Smooth muscle cell (in vitro differentiated cells): ENCODE results near the gene GAPDHS. TPM values are rescaled to one million over a fixed set of nuclear protein-coding genes. Genes with fewer than 3 reads are reported as not detected.
A peak's percentile ranks its signal among the peaks of the same experiment; 100 is the strongest.

ENCODE experiments used
- DNase-seq: peaks from one replicate; lab custom pipeline; 2025; ENCODE audit not compliant: unreplicated experiment; lab: John Stamatoyannopoulos, UW
- H2AFZ ChIP-seq: fragments of 200-600 bp; sonication (generic); 2 replicates; pipeline ENCODE4 v1.6.0; 2016; ENCODE audit warnings: antibody characterized with exemption, low read depth, mild to moderate bottlenecking
- H3F3A ChIP-seq: fragments of 200-600 bp; sonication (generic); 2 replicates; pipeline ENCODE4 v1.6.0; 2017; ENCODE audit warnings: antibody characterized with exemption, low read depth
- H3K27ac ChIP-seq: fragments of 200-600 bp; sonication (generic); 2 replicates; pipeline ENCODE4 v1.5.1; 2016; ENCODE audit warnings: low read depth, mild to moderate bottlenecking
- H3K27me3 ChIP-seq: fragments of 200-600 bp; sonication (generic); 2 replicates; pipeline ENCODE4 v1.6.1; 2016; ENCODE audit warnings: low read depth, mild to moderate bottlenecking
- H3K36me3 ChIP-seq: fragments of 200-600 bp; sonication (generic); 2 replicates; pipeline ENCODE4 v1.5.1; 2016; ENCODE audit warnings: low read depth
- H3K4me1 ChIP-seq: fragments of 200-600 bp; sonication (generic); 2 replicates; pipeline ENCODE4 v1.5.1; 2016; ENCODE audit warnings: low read depth
- H3K4me2 ChIP-seq: fragments of 200-600 bp; sonication (generic); 2 replicates; pipeline ENCODE4 v1.6.0; 2016; ENCODE audit warnings: mild to moderate bottlenecking
- H3K4me3 ChIP-seq: fragments of 200-600 bp; sonication (generic); 2 replicates; pipeline ENCODE4 v1.5.1; 2016; ENCODE audit warnings: mild to moderate bottlenecking
- H3K79me2 ChIP-seq: fragments of 200-600 bp; sonication (generic); 2 replicates; pipeline ENCODE4 v1.6.0; 2016; ENCODE audit warnings: low read depth, mild to moderate bottlenecking
- H3K9ac ChIP-seq: fragments of 200-600 bp; sonication (generic); 2 replicates; pipeline ENCODE4 v1.6.0; 2016; ENCODE audit warnings: low read depth
- H3K9me3 ChIP-seq: fragments of 200-600 bp; sonication (generic); replicated peaks from 2 replicates; pipeline ENCODE4 v1.5.1; 2016; ENCODE audit warnings: low read depth
- H4K20me1 ChIP-seq: fragments of 200-600 bp; sonication (generic); 2 replicates; pipeline ENCODE4 v1.6.0; 2016; ENCODE audit warnings: low read depth
- CTCF ChIP-seq: fragments of 200-600 bp; sonication (generic); IDR thresholded peaks from 2 replicates; pipeline ENCODE4 v1.5.1; 2017; ENCODE audit warnings: borderline replicate concordance, mild to moderate bottlenecking, antibody characterized with exemption; ENCODE audit not compliant: insufficient read depth, poor library complexity, severe bottlenecking
- WGBS: methylation state at CpG from one replicate; pipeline ENCODE4 v1.1.7; 2016; ENCODE audit warnings: low lambda C conversion rate; 5-methylcytosine and 5-hydroxymethylcytosine counted together
- polyA plus RNA-seq: library from polyadenylated mRNA; unstranded; fragments of >200 nt; fragmentation: Nextera tagmentation; extraction: Ambion mirVana; gene quantifications from 2 replicates; pipeline ENCODE4 v1.2.1, GENCODE V29; 2016
- total RNA-seq: library from RNA; depleted of rRNA; stranded (reverse); fragments of >200 nt; gene quantifications from 2 replicates; pipeline ENCODE4 v1.2.3, GENCODE V29; 2014

GAPDHS gene
- total and polyA plus RNA-seq, 2 experiments from 2014 or later, result 0.16 TPM; not detected in 1

GRCh38 chr19:35509018-35509652 lies 24.1 kb upstream of the GAPDHS start:
- Histone ChIP-seq H3K4me1 (peaks cover 7% of the 10 kb centered on the region), H3K4me2 (peak overlapping the region; percentile 85), H3K27me3 (peaks cover 8% of the 10 kb centered on the region), H3K36me3 (no peaks in the 10 kb centered on the region), H3K9ac (no peak overlapping the region), H4K20me1 (no peaks in the 10 kb centered on the region), H2AFZ (peak overlapping the region; percentile 94), H3K79me2 (no peaks in the 10 kb centered on the region), H3F3A (no peaks in the 10 kb centered on the region), H3K9me3 (no peaks in the 10 kb centered on the region), H3K4me3 (peak overlapping the region; percentile 60), H3K27ac (no peak overlapping the region)
- 15% methylated on average over 12 of the region's 12 CpGs for WGBS
- no peak for DNase-seq
- no peak for TF ChIP-seq CTCF

GRCh38 chr19:35509861-35510625 lies 23.2 kb upstream of the GAPDHS start:
- H4K20me1 ChIP-seq, result no peaks in the 10 kb centered on the region
- no peaks in the 10 kb centered on the region for H3K79me2 ChIP-seq
- peak overlapping the region; percentile 85 for H3K4me2 ChIP-seq
- no peaks in the 10 kb centered on the region for H3K36me3 ChIP-seq
- H3K27me3 ChIP-seq, result peaks cover 8% of the 10 kb centered on the region
- 2% methylated on average over 38 of the region's 39 CpGs for WGBS
- no peaks in the 10 kb centered on the region for H3F3A ChIP-seq
- H2AFZ ChIP-seq, result peak overlapping the region; percentile 94
- no peaks in the 10 kb centered on the region for H3K9me3 ChIP-seq
- peak; percentile 97 for TF ChIP-seq CTCF
- H3K27ac ChIP-seq, result no peak overlapping the region
- peak; percentile 17 for DNase-seq
- H3K4me1 ChIP-seq, result peaks cover 7% of the 10 kb centered on the region
- no peak overlapping the region for H3K9ac ChIP-seq
- H3K4me3 ChIP-seq, result peak overlapping the region; percentile 60

DNA sequence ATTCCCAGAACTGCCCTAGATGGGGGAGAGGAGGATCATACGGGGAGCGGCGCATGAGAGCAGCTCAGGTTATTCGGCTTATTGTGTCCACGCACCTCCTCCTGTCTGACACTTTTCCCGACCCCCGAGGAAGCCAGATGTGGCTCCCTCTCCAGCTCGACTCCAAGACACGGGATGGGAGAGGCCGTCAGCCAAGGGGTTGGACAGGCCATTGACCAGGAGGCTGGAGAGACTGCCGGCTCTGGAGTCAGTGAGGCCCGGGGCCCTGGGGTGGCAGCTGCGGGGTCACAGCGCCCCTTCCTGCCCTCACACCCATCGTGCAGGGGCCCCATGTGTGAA lies 22.7 kb upstream of the GAPDHS start:
- no peak for DNase-seq
- 33% methylated on average over 15 of the region's 15 CpGs for WGBS
- no peaks in the 10 kb centered on the region for H3K9me3 ChIP-seq
- no peak for TF ChIP-seq CTCF
- no peaks in the 10 kb centered on the region for H3K79me2 ChIP-seq
- no peak overlapping the region for H3K9ac ChIP-seq
- H3K4me1 ChIP-seq, result peaks cover 7% of the 10 kb centered on the region
- peaks cover 8% of the 10 kb centered on the region for H3K27me3 ChIP-seq
- H3K4me2 ChIP-seq, result peak overlapping the region; percentile 85
- no peaks in the 10 kb centered on the region for H3F3A ChIP-seq
- H4K20me1 ChIP-seq, result no peaks in the 10 kb centered on the region
- peak overlapping the region; percentile 94 for H2AFZ ChIP-seq
- peak overlapping the region; percentile 60 for H3K4me3 ChIP-seq
- H3K27ac ChIP-seq, result no peak overlapping the region
- H3K36me3 ChIP-seq, result no peaks in the 10 kb centered on the region
